DMS79 (cell line): Measurements from ENCODE around the gene MCM9.
"Not testable (repeated sequence)": the region's sequence is repeated elsewhere in the genome, so short reads cannot be mapped to it uniquely, and the experiment has no call there.

Experiments
- DNase-seq: peaks from one replicate; lab custom pipeline; 2025; lab: John Stamatoyannopoulos, UW

The MCM9 gene

GRCh38 chr6:118768904-118769325 lies 166.0 kb downstream of the MCM9 start:
- DNase-seq = no peak

- no peak for DNase-seq
These were observed 166.5 kb downstream of the MCM9 start for GRCh38 chr6:118768441-118768840.

GRCh38 chr6:118765316-118765715 lies 169.6 kb downstream of the MCM9 start:
- not testable (repeated sequence) for DNase-seq

- no peak for DNase-seq
These were observed 170.2 kb downstream of the MCM9 start for GRCh38 chr6:118764766-118765165.
